NCI-H1436 treated with DMSO at 0.1 percent for 48 hours (cell line): Measurements from ENCODE around the gene ITSN2.
"Not testable (repeated sequence)": the region's sequence is repeated elsewhere in the genome, so short reads cannot be mapped to it uniquely, and the experiment has no call there.

Experiments
- DNase-seq: peaks from one replicate; lab custom pipeline; 2025; lab: John Stamatoyannopoulos, UW

ITSN2 gene

GRCh38 chr2:24360050-24360962 is at the start of gene ITSN2:
Gene ITSN2, minus strand, starts transcription at chr2:24360536. Its CDS starts 32,454 bp downstream, at chr2:24328082.
- no peak for DNase-seq

GRCh38 chr2:24409171-24409570 is 48.8 kb upstream of the ITSN2 start:
- DNase-seq = no peak

- DNase-seq = not testable (repeated sequence)
These were observed 48.4 kb upstream of the ITSN2 start for GRCh38 chr2:24408704-24409103.

- no peak for DNase-seq
These were observed 44.2 kb upstream of the ITSN2 start for GRCh38 chr2:24404491-24404921.

- DNase-seq = no peak
These were observed 43.5 kb upstream of the ITSN2 start for GRCh38 chr2:24403832-24404212.

- DNase-seq = no peak
These were observed 43.0 kb upstream of the ITSN2 start for GRCh38 chr2:24403168-24403831.

GRCh38 chr2:24402242-24403097 is 42.1 kb upstream of the ITSN2 start:
- no peak for DNase-seq

GRCh38 chr2:24400207-24400907 is 40.0 kb upstream of the ITSN2 start:
- DNase-seq = no peak

- DNase-seq = no peak
These were observed 39.3 kb upstream of the ITSN2 start for GRCh38 chr2:24399434-24400206.

- DNase-seq = no peak
These were observed 34.7 kb upstream of the ITSN2 start for GRCh38 chr2:24394998-24395397.

- no peak for DNase-seq
These were observed 32.3 kb upstream of the ITSN2 start for GRCh38 chr2:24392542-24393059.

GRCh38 chr2:24385366-24385765 is 25.0 kb upstream of the ITSN2 start:
- DNase-seq = no peak

- no peak for DNase-seq
These were observed 22.2 kb upstream of the ITSN2 start for GRCh38 chr2:24382363-24383073.

- no peak for DNase-seq
These were observed 20.5 kb upstream of the ITSN2 start for GRCh38 chr2:24380820-24381219.

- no peak for DNase-seq
These were observed 15.2 kb upstream of the ITSN2 start for GRCh38 chr2:24375349-24376087.

- DNase-seq = no peak
These were observed 14.0 kb upstream of the ITSN2 start for GRCh38 chr2:24374301-24374700.

GRCh38 chr2:24372033-24372432 is 11.7 kb upstream of the ITSN2 start:
- DNase-seq = no peak

GRCh38 chr2:24365826-24366225 is 5.5 kb upstream of the ITSN2 start:
- DNase-seq = no peak

- no peak for DNase-seq
These were observed 4.7 kb upstream of the ITSN2 start for GRCh38 chr2:24365051-24365450.
